ENCODE measurements around the gene DSG1.

Gene DSG1

GRCh38 chr18:31317860-31318259, at the start of gene DSG1:
DSG1 (plus strand) TSS chr18:31318160; CDS start chr18:31318301, 141 bp downstream.
- Histone ChIP-seq H3K4me1 (ENCODE audit: insufficient read depth, insufficient read length) (no peaks in the 10 kb centered on the region), H3K4me3 (ENCODE audit: insufficient read length, low read depth) (no peak within 1 kb of the TSS), H3K9ac (ENCODE audit: insufficient read length, low read depth) (no peak within 1 kb of the TSS), H3K36me3 (ENCODE audit: insufficient read depth, insufficient read length, low read length) (no peaks in the 10 kb centered on the region), H3K9me3 (ENCODE audit: insufficient read depth, low read length) (no peaks in the 10 kb centered on the region), H3K27me3 (ENCODE audit: insufficient read depth, insufficient read length) (no peaks in the 10 kb centered on the region)
- no peak for DNase-seq (ENCODE audit: low read depth, low spot score)
- TF ChIP-seq ZNF274 (IDR thresholded peaks at IDR 0.05; ENCODE audit: low read depth, low read length), result no peak
- no peak for TF ChIP-seq SUZ12 (IDR thresholded peaks at IDR 0.05; ENCODE audit: extremely low read depth, insufficient read depth, insufficient read length)
- TF ChIP-seq YY1 (IDR thresholded peaks at IDR 0.05; ENCODE audit: insufficient read depth, insufficient read length), result no peak

GRCh38 chr18:31268985-31269406, 49.0 kb upstream of the DSG1 start:
- Histone ChIP-seq H3K36me3 (ENCODE audit: insufficient read depth, insufficient read length, low read length) (no peaks in the 10 kb centered on the region), H3K4me1 (ENCODE audit: insufficient read depth, insufficient read length) (no peaks in the 10 kb centered on the region), H3K4me3 (ENCODE audit: insufficient read length, low read depth) (no peak overlapping the region), H3K9ac (ENCODE audit: insufficient read length, low read depth) (no peak overlapping the region), H3K27me3 (ENCODE audit: insufficient read depth, insufficient read length) (no peaks in the 10 kb centered on the region), H3K9me3 (ENCODE audit: insufficient read depth, low read length) (no peaks in the 10 kb centered on the region)
- TF ChIP-seq SUZ12 (IDR thresholded peaks at IDR 0.05; ENCODE audit: extremely low read depth, insufficient read depth, insufficient read length), result no peak
- TF ChIP-seq ZNF274 (IDR thresholded peaks at IDR 0.05; ENCODE audit: low read depth, low read length), result no peak
- no peak for TF ChIP-seq YY1 (IDR thresholded peaks at IDR 0.05; ENCODE audit: insufficient read depth, insufficient read length)
- no peak for DNase-seq (ENCODE audit: low read depth, low spot score)

DNA sequence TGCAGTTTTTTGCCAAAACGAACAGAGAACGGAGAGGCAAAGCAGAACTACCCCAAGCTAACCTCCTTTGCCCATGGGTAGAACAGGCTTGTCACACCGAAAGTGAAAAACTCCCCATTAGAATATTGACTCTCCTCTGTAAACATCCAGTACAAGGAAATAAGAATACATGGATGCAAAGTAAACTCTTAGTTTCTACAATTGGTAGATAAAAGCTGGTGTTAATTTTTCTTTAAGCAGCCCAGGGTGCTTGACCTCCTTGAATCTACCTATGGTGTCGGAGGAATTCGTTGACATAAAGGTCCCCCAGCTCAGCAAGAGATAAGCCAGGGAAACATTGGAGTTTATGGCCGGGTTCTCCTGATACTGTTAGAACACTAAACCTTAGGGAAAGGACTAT, 48.4 kb upstream of the DSG1 start:
- DNase-seq (ENCODE audit: low read depth, low spot score), result no peak
- H3K9ac ChIP-seq (ENCODE audit: insufficient read length, low read depth), result no peak overlapping the region

DNA sequence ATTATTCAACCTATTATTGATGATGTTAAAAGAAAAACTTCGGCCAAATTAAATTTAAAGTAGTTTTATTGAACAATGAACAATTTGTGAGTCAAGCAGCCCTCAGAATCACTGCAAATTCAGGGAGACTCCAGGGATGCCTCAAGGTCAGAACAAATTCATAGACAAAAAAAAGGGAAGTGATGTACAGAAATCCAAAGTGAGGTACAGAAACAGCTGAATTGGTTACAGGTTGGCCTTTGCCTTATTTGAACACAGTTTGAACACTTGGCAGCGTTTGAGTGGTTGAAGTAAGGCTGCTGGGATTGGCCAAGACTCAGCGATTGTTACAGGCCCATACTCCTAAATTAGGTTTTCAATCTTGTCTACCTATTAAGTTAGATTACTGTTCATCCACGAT, 47.4 kb upstream of the DSG1 start:
- Histone ChIP-seq H3K4me1 (ENCODE audit: insufficient read depth, insufficient read length) (no peaks in the 10 kb centered on the region), H3K4me3 (ENCODE audit: insufficient read length, low read depth) (no peak overlapping the region), H3K9ac (ENCODE audit: insufficient read length, low read depth) (no peak overlapping the region), H3K27me3 (ENCODE audit: insufficient read depth, insufficient read length) (no peaks in the 10 kb centered on the region), H3K36me3 (ENCODE audit: insufficient read depth, insufficient read length, low read length) (no peaks in the 10 kb centered on the region), H3K9me3 (ENCODE audit: insufficient read depth, low read length) (no peaks in the 10 kb centered on the region)
- TF ChIP-seq YY1 (IDR thresholded peaks at IDR 0.05; ENCODE audit: insufficient read depth, insufficient read length) (no peak), ZNF274 (IDR thresholded peaks at IDR 0.05; ENCODE audit: low read depth, low read length) (no peak), SUZ12 (IDR thresholded peaks at IDR 0.05; ENCODE audit: extremely low read depth, insufficient read depth, insufficient read length) (no peak)
- no peak for DNase-seq (ENCODE audit: low read depth, low spot score)

More for the DNA sequence above, 48.4 kb upstream of the DSG1 start:
- no peak overlapping the region for H3K4me3 ChIP-seq (ENCODE audit: insufficient read length, low read depth)
- H3K4me1 ChIP-seq (ENCODE audit: insufficient read depth, insufficient read length), result no peaks in the 10 kb centered on the region
- TF ChIP-seq ZNF274 (IDR thresholded peaks at IDR 0.05; ENCODE audit: low read depth, low read length) (no peak), YY1 (IDR thresholded peaks at IDR 0.05; ENCODE audit: insufficient read depth, insufficient read length) (no peak), SUZ12 (IDR thresholded peaks at IDR 0.05; ENCODE audit: extremely low read depth, insufficient read depth, insufficient read length) (no peak)
- H3K36me3 ChIP-seq (ENCODE audit: insufficient read depth, insufficient read length, low read length), result no peaks in the 10 kb centered on the region
- H3K9me3 ChIP-seq (ENCODE audit: insufficient read depth, low read length), result no peaks in the 10 kb centered on the region
- no peaks in the 10 kb centered on the region for H3K27me3 ChIP-seq (ENCODE audit: insufficient read depth, insufficient read length)

DNA sequence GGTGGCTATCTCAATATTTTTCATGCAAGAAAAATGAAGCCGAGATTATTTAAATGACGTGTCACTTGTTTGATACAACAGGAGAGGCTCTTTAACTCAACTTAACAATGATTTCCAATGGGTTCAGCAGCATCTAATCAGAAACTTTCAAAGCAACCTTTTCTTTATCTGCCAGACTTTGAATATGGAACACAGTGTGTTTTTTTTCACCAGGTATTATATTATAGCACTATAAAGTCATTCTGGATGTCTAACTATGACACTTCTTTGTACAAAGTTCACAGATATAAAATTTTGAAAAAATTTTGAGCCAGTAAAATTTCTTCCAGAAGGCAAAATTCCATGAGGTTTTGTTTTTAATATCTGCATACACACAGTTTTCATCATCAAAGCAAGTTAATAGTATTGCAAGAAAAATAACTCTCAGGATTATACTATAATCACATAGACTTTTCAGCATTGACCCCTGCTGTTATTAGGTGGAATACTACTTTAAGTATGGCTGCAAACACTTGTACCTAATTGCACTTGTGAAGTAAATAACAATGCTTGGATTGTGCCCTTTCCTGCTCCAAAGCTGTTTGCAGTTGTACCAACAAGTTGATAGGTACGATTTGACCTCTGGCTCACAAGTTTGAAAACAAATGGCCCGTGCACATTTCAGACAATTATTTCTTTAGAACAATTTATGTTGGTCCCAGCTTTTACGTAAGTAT, 44.0 kb upstream of the DSG1 start:
- TF ChIP-seq SUZ12 (IDR thresholded peaks at IDR 0.05; ENCODE audit: extremely low read depth, insufficient read depth, insufficient read length) (no peak), ZNF274 (IDR thresholded peaks at IDR 0.05; ENCODE audit: low read depth, low read length) (no peak), YY1 (IDR thresholded peaks at IDR 0.05; ENCODE audit: insufficient read depth, insufficient read length) (no peak)
- Histone ChIP-seq H3K36me3 (ENCODE audit: insufficient read depth, insufficient read length, low read length) (no peaks in the 10 kb centered on the region), H3K4me3 (ENCODE audit: insufficient read length, low read depth) (no peak overlapping the region), H3K4me1 (ENCODE audit: insufficient read depth, insufficient read length) (no peaks in the 10 kb centered on the region), H3K9me3 (ENCODE audit: insufficient read depth, low read length) (no peaks in the 10 kb centered on the region), H3K9ac (ENCODE audit: insufficient read length, low read depth) (no peak overlapping the region), H3K27me3 (ENCODE audit: insufficient read depth, insufficient read length) (no peaks in the 10 kb centered on the region)
- no peak for DNase-seq (ENCODE audit: low read depth, low spot score)

DNA sequence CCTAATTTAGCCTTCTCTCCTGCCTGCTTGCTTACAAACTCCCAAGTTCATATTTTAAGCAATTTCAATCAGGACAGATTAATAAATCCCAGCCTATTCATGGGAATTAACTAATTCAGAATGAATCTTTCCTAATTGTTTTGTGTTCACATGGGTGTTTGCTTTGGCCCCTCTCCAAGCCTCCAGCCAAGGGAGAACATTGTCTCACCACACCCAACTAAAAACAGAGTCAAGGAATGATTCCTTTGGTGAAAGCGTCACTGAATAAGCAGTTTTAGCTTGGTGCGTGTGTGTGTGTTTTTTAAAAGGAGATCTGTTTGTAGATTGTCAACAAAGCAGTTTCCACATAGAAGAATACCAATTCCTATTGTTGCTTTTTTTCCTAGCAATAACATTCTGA, 43.0 kb upstream of the DSG1 start:
- Histone ChIP-seq H3K27me3 (ENCODE audit: insufficient read depth, insufficient read length) (no peaks in the 10 kb centered on the region), H3K9ac (ENCODE audit: insufficient read length, low read depth) (no peak overlapping the region), H3K4me1 (ENCODE audit: insufficient read depth, insufficient read length) (no peaks in the 10 kb centered on the region), H3K36me3 (ENCODE audit: insufficient read depth, insufficient read length, low read length) (no peaks in the 10 kb centered on the region), H3K9me3 (ENCODE audit: insufficient read depth, low read length) (no peaks in the 10 kb centered on the region), H3K4me3 (ENCODE audit: insufficient read length, low read depth) (no peak overlapping the region)
- TF ChIP-seq ZNF274 (IDR thresholded peaks at IDR 0.05; ENCODE audit: low read depth, low read length) (no peak), YY1 (IDR thresholded peaks at IDR 0.05; ENCODE audit: insufficient read depth, insufficient read length) (no peak), SUZ12 (IDR thresholded peaks at IDR 0.05; ENCODE audit: extremely low read depth, insufficient read depth, insufficient read length) (no peak)
- DNase-seq (ENCODE audit: low read depth, low spot score), result no peak

DNA sequence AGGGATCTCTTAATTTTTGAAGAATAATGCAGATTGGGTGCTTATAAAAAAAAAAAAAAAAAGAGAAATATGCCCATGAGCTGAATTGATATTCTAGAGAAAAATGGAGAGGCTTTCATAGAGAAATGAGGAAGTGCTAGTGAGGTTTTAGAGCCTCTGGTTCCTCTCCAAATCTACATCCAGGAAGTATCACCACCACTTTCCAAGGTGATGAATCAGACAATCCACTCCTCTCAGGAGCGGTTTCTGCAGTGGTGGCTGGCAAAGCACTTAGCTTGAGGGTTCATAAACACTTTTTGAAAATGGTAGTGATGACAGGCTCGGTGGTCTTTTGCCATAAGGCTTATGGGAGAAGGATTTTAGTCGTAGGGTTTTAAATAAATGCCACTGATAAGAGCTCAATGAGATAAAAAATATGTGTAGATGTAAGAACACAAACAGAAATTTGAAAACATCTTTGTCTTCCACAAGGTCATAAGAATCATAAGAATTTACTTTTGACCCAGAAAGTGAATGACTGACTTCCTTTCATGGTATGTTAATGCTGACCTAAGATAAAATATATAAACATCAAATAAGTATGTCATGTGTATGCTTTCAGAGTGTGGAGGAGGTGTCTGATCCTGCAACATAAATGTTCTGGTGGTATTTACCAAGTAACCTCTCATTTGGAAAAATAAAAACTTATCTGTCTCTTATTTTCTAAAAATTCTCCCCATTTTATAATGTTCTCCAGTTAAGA, 42.1 kb upstream of the DSG1 start:
- Histone ChIP-seq H3K4me1 (ENCODE audit: insufficient read depth, insufficient read length) (no peaks in the 10 kb centered on the region), H3K27me3 (ENCODE audit: insufficient read depth, insufficient read length) (no peaks in the 10 kb centered on the region), H3K9ac (ENCODE audit: insufficient read length, low read depth) (no peak overlapping the region), H3K4me3 (ENCODE audit: insufficient read length, low read depth) (no peak overlapping the region), H3K9me3 (ENCODE audit: insufficient read depth, low read length) (no peaks in the 10 kb centered on the region), H3K36me3 (ENCODE audit: insufficient read depth, insufficient read length, low read length) (no peaks in the 10 kb centered on the region)
- TF ChIP-seq SUZ12 (IDR thresholded peaks at IDR 0.05; ENCODE audit: extremely low read depth, insufficient read depth, insufficient read length) (no peak), ZNF274 (IDR thresholded peaks at IDR 0.05; ENCODE audit: low read depth, low read length) (no peak), YY1 (IDR thresholded peaks at IDR 0.05; ENCODE audit: insufficient read depth, insufficient read length) (no peak)
- DNase-seq (ENCODE audit: low read depth, low spot score), result no peak
